Esophagus muscularis mucosa (tissue), 3 donors: ENCODE data around the gene SLAMF9.

ENCODE experiments used
- CTCF ChIP-seq, 3 experiments: fragments of 200-600 bp in 2 of 3; fragments of 450-650 bp in 1 of 3; sonication (generic) in 2 of 3; IDR thresholded peaks; one replicate each; pipeline ENCODE4 v1.5.1; 2017 to 2019; ENCODE audit warnings: antibody characterized with exemption in 3 of 3, mild to moderate bottlenecking in 2 of 3, moderate library complexity in 1 of 3
- POLR2AphosphoS5 ChIP-seq, 2 donors: sonication (generic); formaldehyde crosslinking; IDR thresholded peaks; one replicate each; pipeline ENCODE4 v1.6.1; 2017; ENCODE audit warnings: antibody characterized with exemption in 2 of 2

- TF ChIP-seq CTCF (IDR thresholded peaks at IDR 0.05) (no peak), POLR2AphosphoS5 (IDR thresholded peaks at IDR 0.05) (no peak)
Observed at GRCh38 chr1:159986093-159986492, 32.1 kb upstream of the SLAMF9 start.
